PC-9 (cell line): ENCODE data around the gene RNF8.

Experiments
- CTCF ChIP-seq: fragments of 200-600 bp; sonication (generic); conservative IDR thresholded peaks from 2 replicates; pipeline ENCODE4 v1.6.1; 2017; ENCODE audit warnings: mixed run types, antibody characterized with exemption, mild to moderate bottlenecking, moderate library complexity
- EZH2 ChIP-seq: fragments of 200-600 bp; sonication (generic); IDR thresholded peaks from 2 replicates; pipeline ENCODE4 v1.8.0; 2017; ENCODE audit warnings: antibody characterized with exemption, low read depth

- TF ChIP-seq CTCF (no peak), EZH2 (no peak)
These were observed 15.2 kb downstream of the RNF8 start for GRCh38 chr6:37368961-37369320.
